GM23248 (cell line): ENCODE measurements around the gene TAS2R20. TPM values are rescaled to one million over a fixed set of nuclear protein-coding genes. Genes with fewer than 3 reads are reported as not detected.

Source experiments
- DNase-seq: peaks from one replicate; pipeline ENCODE4 v3.0.0-alpha.2; 2015
- H2AFZ ChIP-seq: fragments of 200-600 bp; sonication (generic); 2 replicates; pipeline ENCODE4 v1.6.1; 2016; ENCODE audit warnings: antibody characterized with exemption
- H3F3A ChIP-seq: fragments of 200-600 bp; sonication (generic); 2 replicates; pipeline ENCODE4 v1.6.1; 2016; ENCODE audit warnings: mild to moderate bottlenecking, antibody characterized with exemption, mixed run types; ENCODE audit not compliant: insufficient read depth
- H3K27ac ChIP-seq: fragments of 200-600 bp; sonication (generic); 2 replicates; pipeline ENCODE4 v1.5.1; 2016; ENCODE audit warnings: mild to moderate bottlenecking
- H3K27me3 ChIP-seq: fragments of 200-600 bp; sonication (generic); replicated peaks from 2 replicates; pipeline ENCODE4 v1.6.1; 2016; ENCODE audit warnings: mild to moderate bottlenecking; ENCODE audit not compliant: insufficient read depth
- H3K36me3 ChIP-seq: fragments of 200-600 bp; sonication (generic); 2 replicates; pipeline ENCODE4 v1.6.1; 2016; ENCODE audit warnings: low read depth, mild to moderate bottlenecking
- H3K4me1 ChIP-seq: fragments of 200-600 bp; sonication (generic); 2 replicates; pipeline ENCODE4 v1.6.1; 2016; ENCODE audit warnings: mild to moderate bottlenecking; ENCODE audit not compliant: insufficient read depth
- H3K4me2 ChIP-seq: fragments of 200-600 bp; sonication (generic); one replicate; pipeline ENCODE4 v1.6.1; 2016; ENCODE audit warnings: mild to moderate bottlenecking; ENCODE audit not compliant: unreplicated experiment
- H3K4me3 ChIP-seq: fragments of 200-600 bp; sonication (generic); 2 replicates; pipeline ENCODE4 v1.5.1; 2016; ENCODE audit warnings: mild to moderate bottlenecking
- H3K79me2 ChIP-seq: fragments of 200-600 bp; sonication (generic); 2 replicates; pipeline ENCODE4 v1.6.1; 2016; ENCODE audit warnings: mild to moderate bottlenecking; ENCODE audit not compliant: insufficient read depth
- H3K9ac ChIP-seq: fragments of 200-600 bp; sonication (generic); 2 replicates; pipeline ENCODE4 v1.6.1; 2016; ENCODE audit warnings: mild to moderate bottlenecking
- H3K9me2 ChIP-seq: fragments of 200-600 bp; sonication (generic); 2 replicates; pipeline ENCODE4 v1.6.1; 2016; ENCODE audit warnings: mixed run types, mild to moderate bottlenecking, moderate library complexity; ENCODE audit not compliant: insufficient read depth
- H3K9me3 ChIP-seq: fragments of 200-600 bp; sonication (generic); one replicate; pipeline ENCODE4 v1.6.1; 2017; ENCODE audit warnings: low read depth
- H4K20me1 ChIP-seq: fragments of 200-600 bp; sonication (generic); 2 replicates; pipeline ENCODE4 v1.6.0; 2016; ENCODE audit not compliant: insufficient read depth
- EZH2 ChIP-seq: fragments of 200-600 bp; sonication (generic); IDR thresholded peaks from 2 replicates; pipeline ENCODE4 v1.6.1; 2018; ENCODE audit warnings: antibody characterized with exemption, mild to moderate bottlenecking; ENCODE audit not compliant: insufficient read depth, poor library complexity, severe bottlenecking
- EZH2phosphoT487 ChIP-seq: fragments of 200-600 bp; sonication (generic); IDR thresholded peaks from 2 replicates; pipeline ENCODE4 v1.6.1; 2018; ENCODE audit warnings: antibody characterized with exemption, moderate library complexity, mild to moderate bottlenecking, low read depth; ENCODE audit not compliant: insufficient read depth
- WGBS, 2 experiments: methylation state at CpG; one replicate each; pipeline ENCODE4 v1.1.6; 2015 to 2017; ENCODE audit warnings: low lambda C conversion rate in 2 of 2, low coverage in 1 of 2; ENCODE audit errors: missing lambda C conversion rate in 2 of 2; 5-methylcytosine and 5-hydroxymethylcytosine counted together
- in situ Hi-C: fragments of 300-500 bp; cut with MboI; formaldehyde crosslinking; loops from 2 replicates; pipeline ENCODE4 v1.15.0; 2020
- polyA plus RNA-seq: library from polyadenylated mRNA; unstranded; fragments of >200 nt; fragmentation: Nextera tagmentation; extraction: Ambion mirVana; gene quantifications from 2 replicates; pipeline ENCODE4 v1.2.1, GENCODE V29; 2016
- total RNA-seq: library from RNA; depleted of rRNA; stranded (reverse); fragments of >200 nt; shearing (Covaris generic); gene quantifications from 2 replicates; pipeline ENCODE4 v1.2.3, GENCODE V29; 2014

TAS2R20 gene
- total and polyA plus RNA-seq, 2 experiments from 2014 or later: 2.5 TPM; not detected in 1

- H3K4me2 ChIP-seq: no peak overlapping the region
- H3K79me2 ChIP-seq: no peaks in the 10 kb centered on the region
- H3K36me3 ChIP-seq: peaks cover 13% of the 10 kb centered on the region
- WGBS, 2 experiments: 93 to 98% methylated on average over 2 of the region's 2 CpGs
- H3F3A ChIP-seq: no peaks in the 10 kb centered on the region
- H2AFZ ChIP-seq: no peak overlapping the region
- in situ Hi-C loops: no loop called here
- H3K27me3 ChIP-seq: no peaks in the 10 kb centered on the region
- no peak for DNase-seq
- H3K4me3 ChIP-seq: no peak overlapping the region
- no peaks in the 10 kb centered on the region for H4K20me1 ChIP-seq
- H3K9ac ChIP-seq: no peak overlapping the region
- TF ChIP-seq EZH2 (no peak), EZH2phosphoT487 (no peak)
- no peaks in the 10 kb centered on the region; the same call in 1 of the 2 replicates for H3K9me2 ChIP-seq
- H3K27ac ChIP-seq: no peak overlapping the region
- H3K9me3 ChIP-seq: no peaks in the 10 kb centered on the region
- no peaks in the 10 kb centered on the region for H3K4me1 ChIP-seq
Measured at GRCh38 chr12:10989107-10989506, 9.0 kb downstream of the TAS2R20 start.

- H3K4me2 ChIP-seq: no peak within 1 kb of the TSS
- H3K9ac ChIP-seq: no peak within 1 kb of the TSS
- H3K79me2 ChIP-seq: no peaks in the 10 kb centered on the region
- DNase-seq: no peak
- H3K36me3 ChIP-seq: peaks cover 13% of the 10 kb centered on the region
- no peak for TF ChIP-seq EZH2phosphoT487
- no peaks in the 10 kb centered on the region for H3F3A ChIP-seq
- WGBS, 2 experiments: 50 to 54% methylated on average over 2 of the region's 2 CpGs
- H2AFZ ChIP-seq: no peak within 1 kb of the TSS
- H3K27me3 ChIP-seq: no peaks in the 10 kb centered on the region
- H4K20me1 ChIP-seq: no peaks in the 10 kb centered on the region
- in situ Hi-C loops: no loop called here
- no peaks in the 10 kb centered on the region for H3K4me1 ChIP-seq
- no peak within 1 kb of the TSS for H3K27ac ChIP-seq
- no peak within 1 kb of the TSS for H3K4me3 ChIP-seq
- no peaks in the 10 kb centered on the region for H3K9me3 ChIP-seq
- H3K9me2 ChIP-seq: no peaks in the 10 kb centered on the region
Measured at GRCh38 chr12:10986812-10987211, 11.3 kb downstream of the TAS2R20 start, which contains the start of gene TAS2R50. Gene TAS2R50 (minus strand): TSS chr12:10986912. CDS start chr12:10986860, 52 bp downstream.

GRCh38 chr12:10982244-10982643, 15.9 kb downstream of the TAS2R20 start:
- Histone ChIP-seq H3K4me2 (no peak overlapping the region), H3K27me3 (no peaks in the 10 kb centered on the region), H3K9me2 (no peaks in the 10 kb centered on the region), H3K4me1 (no peaks in the 10 kb centered on the region), H3K9ac (no peak overlapping the region), H3K27ac (no peak overlapping the region), H4K20me1 (no peaks in the 10 kb centered on the region), H3F3A (no peaks in the 10 kb centered on the region), H3K9me3 (no peaks in the 10 kb centered on the region), H2AFZ (no peak overlapping the region), H3K4me3 (no peak overlapping the region), H3K79me2 (0 out of 2 replicates have a peak, but pooled peaks cover 6% of the 10 kb centered on the region), H3K36me3 (no peaks in the 10 kb centered on the region)
- no peak for TF ChIP-seq EZH2
- TF ChIP-seq EZH2phosphoT487: no peak
- WGBS, 2 experiments: 60 to 67% methylated on average over 5 of the region's 5 CpGs
- DNase-seq: no peak
- in situ Hi-C loops: no loop called here

- no peak overlapping the region for H3K4me2 ChIP-seq
- no peaks in the 10 kb centered on the region for H4K20me1 ChIP-seq
- no peak for DNase-seq
- WGBS, 2 experiments: 89 to 95% methylated on average over 3 of the region's 3 CpGs
- in situ Hi-C loops: no loop called here
- H3K27me3 ChIP-seq: no peaks in the 10 kb centered on the region
- H3K9me3 ChIP-seq: no peaks in the 10 kb centered on the region
- TF ChIP-seq EZH2phosphoT487 (no peak), EZH2 (no peak)
- H3K4me1 ChIP-seq: no peaks in the 10 kb centered on the region
- 0 out of 2 replicates have a peak, but pooled peaks cover 9% of the 10 kb centered on the region for H3K79me2 ChIP-seq
- no peaks in the 10 kb centered on the region for H3K9me2 ChIP-seq
- H3F3A ChIP-seq: no peaks in the 10 kb centered on the region
- H3K36me3 ChIP-seq: 0 out of 2 replicates have a peak, but pooled peaks cover 3% of the 10 kb centered on the region
- no peak overlapping the region for H3K9ac ChIP-seq
- no peak overlapping the region for H3K4me3 ChIP-seq
- H2AFZ ChIP-seq: no peak overlapping the region
- no peak overlapping the region for H3K27ac ChIP-seq
Measured at GRCh38 chr12:10974965-10975364, 23.1 kb downstream of the TAS2R20 start.
